Placental pericyte (primary cell): ENCODE measurements around the gene MIEF2. TPM values are rescaled to one million over a fixed set of nuclear protein-coding genes. Genes with fewer than 3 reads are reported as not detected.

Experiments
- total RNA-seq: library from RNA; depleted of rRNA; stranded (reverse); fragments of >200 nt; gene quantifications from 2 replicates; pipeline ENCODE4 v1.2.3, GENCODE V29; 2012

MIEF2 gene, protein sequence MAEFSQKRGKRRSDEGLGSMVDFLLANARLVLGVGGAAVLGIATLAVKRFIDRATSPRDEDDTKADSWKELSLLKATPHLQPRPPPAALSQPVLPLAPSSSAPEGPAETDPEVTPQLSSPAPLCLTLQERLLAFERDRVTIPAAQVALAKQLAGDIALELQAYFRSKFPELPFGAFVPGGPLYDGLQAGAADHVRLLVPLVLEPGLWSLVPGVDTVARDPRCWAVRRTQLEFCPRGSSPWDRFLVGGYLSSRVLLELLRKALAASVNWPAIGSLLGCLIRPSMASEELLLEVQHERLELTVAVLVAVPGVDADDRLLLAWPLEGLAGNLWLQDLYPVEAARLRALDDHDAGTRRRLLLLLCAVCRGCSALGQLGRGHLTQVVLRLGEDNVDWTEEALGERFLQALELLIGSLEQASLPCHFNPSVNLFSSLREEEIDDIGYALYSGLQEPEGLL
- 10.9 and 27.8 TPM in 2 replicates for total RNA-seq

DNA sequence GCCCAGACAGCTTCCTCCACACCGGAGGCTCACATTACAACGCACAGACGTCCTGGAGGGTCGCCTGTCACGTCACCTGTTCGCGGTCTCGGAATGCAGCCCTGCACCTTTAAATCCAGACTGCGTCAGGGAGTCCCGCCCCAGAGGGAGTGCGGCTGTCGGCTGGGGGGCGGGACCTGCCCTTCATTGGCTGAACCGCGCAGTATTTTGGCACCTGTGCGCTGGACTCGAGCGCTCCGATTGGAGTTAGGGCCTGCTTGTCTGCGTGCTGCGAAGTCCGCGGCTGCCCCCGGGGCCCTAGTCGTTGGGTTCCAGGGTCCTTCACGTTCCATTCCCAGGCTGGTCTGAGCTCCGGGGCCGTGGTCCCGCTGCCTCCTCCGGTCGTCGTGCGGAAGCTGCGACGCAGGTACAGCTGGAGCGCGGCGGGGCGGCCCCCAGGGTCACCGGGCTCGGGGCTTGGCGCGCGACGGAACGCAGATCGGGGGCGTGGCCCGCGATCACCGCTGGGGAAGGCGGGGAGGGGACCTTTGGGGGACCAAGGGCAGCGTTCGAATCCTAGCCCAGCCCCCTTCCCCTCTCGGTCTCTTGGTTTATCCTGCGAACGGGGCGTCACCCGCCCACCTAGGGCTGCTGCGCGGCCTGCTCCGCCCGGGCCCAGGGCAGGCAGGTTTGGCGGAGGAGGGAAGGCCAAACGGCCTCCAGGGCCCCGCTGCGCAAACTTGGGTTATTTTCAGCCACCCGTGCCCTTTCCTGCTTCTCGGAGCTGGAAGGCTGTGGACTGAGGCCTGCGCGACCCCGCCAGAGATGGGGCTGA lies at the start of gene MIEF2:
Gene MIEF2 (plus strand): TSS at position 331 of the 814 bp plus-strand sequence. CDS start 2,059 bp downstream, outside the sequence.

DNA sequence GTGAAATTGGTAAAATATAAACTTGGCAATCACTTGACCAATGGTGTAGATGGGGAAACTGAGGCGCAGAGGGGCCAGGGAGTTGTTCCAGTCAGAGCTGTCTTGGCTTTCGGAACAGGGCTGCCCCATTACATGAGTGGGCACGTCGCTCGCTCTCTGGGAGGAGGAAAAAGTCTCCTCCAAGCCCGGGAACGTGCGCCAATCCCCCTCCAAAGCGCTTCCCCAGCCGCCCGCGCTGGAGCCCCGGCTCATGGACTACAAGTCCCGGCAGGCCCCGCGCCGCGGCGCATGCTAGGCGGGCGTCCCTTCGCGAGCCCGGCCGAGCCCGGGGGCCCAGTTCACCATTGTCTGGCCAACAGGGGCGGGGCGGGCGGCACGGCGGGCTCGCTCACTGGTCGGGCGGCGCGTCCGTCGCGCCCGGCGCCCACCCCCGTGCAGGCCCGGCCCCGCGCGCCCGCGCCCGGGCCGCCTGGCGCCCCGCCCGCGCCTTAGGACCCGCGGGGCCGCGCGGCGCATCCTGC lies 35.3 kb upstream of the MIEF2 start, which contains the start of gene LLGL1:
Gene LLGL1 (plus strand): TSS at position 515 of the 521 bp plus-strand sequence. CDS start 48 bp downstream, outside the sequence.

DNA sequence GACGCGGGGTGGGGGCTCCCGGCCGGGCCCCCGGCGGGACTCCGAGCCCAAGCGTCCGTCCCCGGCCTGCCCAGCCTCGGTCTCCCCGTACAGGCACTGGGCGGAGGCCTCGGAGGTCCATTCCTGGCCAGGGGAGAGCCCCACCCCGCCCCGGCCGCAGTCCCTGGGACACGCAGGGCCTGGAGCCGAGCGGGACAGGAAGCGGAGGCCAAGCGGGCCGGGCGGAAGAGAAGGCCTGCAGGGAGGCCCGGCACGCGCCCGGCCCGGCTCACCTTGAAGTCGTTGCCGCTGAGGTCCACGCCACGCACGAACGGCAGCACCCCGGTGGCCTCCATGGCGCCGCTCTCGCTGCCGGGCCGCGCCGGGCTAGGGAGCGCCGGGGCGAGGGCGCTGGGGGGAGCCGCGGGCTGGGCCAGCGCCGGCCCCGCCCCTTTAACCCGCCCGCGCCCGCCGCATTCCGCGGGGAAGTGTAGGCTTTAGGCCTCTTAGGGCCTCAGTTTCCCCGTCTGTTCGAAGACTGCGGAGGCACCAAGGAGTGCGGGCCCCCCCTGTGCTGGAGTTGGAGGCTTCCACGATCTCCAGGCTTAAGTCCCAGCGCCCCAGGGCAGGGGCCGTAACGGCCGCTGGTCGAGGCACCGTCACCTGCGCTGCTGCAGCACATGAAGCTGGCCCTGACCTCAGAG lies 2.0 kb upstream of the MIEF2 start, which contains the start of gene FLII:
Gene FLII (minus strand): TSS at position 383 of the 683 bp plus-strand sequence. CDS start 48 bp downstream, at position 335.

DNA sequence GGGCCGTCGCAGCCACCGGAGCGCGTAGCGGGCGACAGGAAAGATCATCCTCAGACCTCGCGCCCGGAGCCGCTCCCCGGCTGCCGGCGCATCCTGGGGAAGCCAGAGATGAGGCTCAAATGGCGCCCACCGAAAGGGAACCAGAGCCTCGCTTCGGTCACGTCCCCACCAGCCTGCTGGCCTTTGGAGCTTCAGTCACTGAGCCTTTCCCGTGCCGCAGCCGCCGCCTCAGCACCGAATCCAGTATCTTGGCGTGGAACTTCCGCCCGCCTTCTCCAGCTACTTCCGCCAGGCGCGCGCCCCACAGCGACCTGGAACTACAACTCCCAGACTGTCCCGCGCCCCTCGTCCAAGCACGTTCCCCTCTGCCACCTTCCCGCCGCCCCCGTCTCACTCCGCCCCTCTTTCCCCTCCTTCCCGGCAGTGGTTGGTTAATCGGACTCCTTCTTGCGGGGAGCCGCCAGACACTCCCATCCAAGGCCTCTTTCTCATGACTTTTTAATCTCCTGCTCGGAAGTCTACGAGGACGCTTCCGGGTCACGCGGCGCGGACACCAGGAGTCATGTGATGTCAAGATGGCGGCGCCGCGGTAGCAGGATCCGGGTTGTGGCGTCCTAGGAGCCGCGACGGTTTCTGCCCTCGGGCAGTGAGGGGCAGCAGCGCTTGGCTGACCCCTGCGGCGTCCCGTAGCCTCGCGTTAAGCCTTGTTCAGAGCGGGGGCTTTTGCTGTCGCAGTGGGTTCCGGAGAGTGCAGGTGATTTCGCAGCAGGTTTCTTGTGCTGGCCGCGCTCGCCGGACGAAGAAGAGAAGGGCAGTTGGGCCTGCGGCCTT lies 54.5 kb downstream of the MIEF2 start, which contains the start of the genes SMCR8 and TOP3A:
Gene SMCR8 (plus strand): TSS at position 563 of the 831 bp plus-strand sequence. CDS start 497 bp downstream, outside the sequence.
Gene TOP3A (minus strand): TSS at position 264 of the 831 bp plus-strand sequence. CDS start 216 bp downstream, at position 48.

Other genes starting within 250 kb of the MIEF2 start
- 10.7 and 14.7 TPM in 2 replicates for gene ATPAF2, start 221.5 kb upstream of the MIEF2 start, total RNA-seq
- 6.3 and 11.4 TPM in 2 replicates for gene GID4, start 221.3 kb upstream of the MIEF2 start, total RNA-seq
- 33.9 and 45.8 TPM in 2 replicates for gene DRG2, start 172.7 kb upstream of the MIEF2 start, total RNA-seq
- 0.44 and 0.72 TPM in 2 replicates for gene MYO15A, start 151.9 kb upstream of the MIEF2 start, total RNA-seq
- 103 and 168 TPM in 2 replicates for gene ALKBH5, start 76.8 kb upstream of the MIEF2 start, total RNA-seq
- 32.4 and 53.4 TPM in 2 replicates for gene LLGL1, start 35.0 kb upstream of the MIEF2 start, total RNA-seq
- 343 and 376 TPM in 2 replicates for gene FLII, start 1.9 kb upstream of the MIEF2 start, total RNA-seq
- gene TOP3A, start 54.3 kb downstream of the MIEF2 start, total RNA-seq: 39.4 and 58.7 TPM in 2 replicates
- gene SMCR8, start 54.6 kb downstream of the MIEF2 start, total RNA-seq: 24.6 and 26.0 TPM in 2 replicates
- gene SHMT1, start 102.9 kb downstream of the MIEF2 start, total RNA-seq: 4.4 and 16.5 TPM in 2 replicates
- not detected in 2 replicates for gene EVPLL, start 117.1 kb downstream of the MIEF2 start, total RNA-seq
- not detected in 2 replicates for gene LGALS9C, start 216.1 kb downstream of the MIEF2 start, total RNA-seq